GM12875 (cell line): ENCODE data around the gene ZNF124.
"Not testable (repeated sequence)": the region's sequence is repeated elsewhere in the genome, so short reads cannot be mapped to it uniquely, and the experiment has no call there.

Experiments used
- H3K4me3 ChIP-seq: one replicate; pipeline ENCODE4 v1.5.1; 2011; ENCODE audit warnings: low read depth, low read length, control low read depth
- TF ChIP-seq, protein P1 (sequence below): IDR thresholded peaks from 2 replicates; pipeline ENCODE4 v1.5.1; 2011; ENCODE audit warnings: low read depth, mild to moderate bottlenecking, control low read depth, inconsistent platforms, low read length, moderate library complexity, borderline replicate concordance; ENCODE audit not compliant: insufficient read depth

Gene ZNF124

GRCh38 chr1:247173431-247173830 lies 1.6 kb upstream of the ZNF124 start:
- TF ChIP-seq, protein P1, sequence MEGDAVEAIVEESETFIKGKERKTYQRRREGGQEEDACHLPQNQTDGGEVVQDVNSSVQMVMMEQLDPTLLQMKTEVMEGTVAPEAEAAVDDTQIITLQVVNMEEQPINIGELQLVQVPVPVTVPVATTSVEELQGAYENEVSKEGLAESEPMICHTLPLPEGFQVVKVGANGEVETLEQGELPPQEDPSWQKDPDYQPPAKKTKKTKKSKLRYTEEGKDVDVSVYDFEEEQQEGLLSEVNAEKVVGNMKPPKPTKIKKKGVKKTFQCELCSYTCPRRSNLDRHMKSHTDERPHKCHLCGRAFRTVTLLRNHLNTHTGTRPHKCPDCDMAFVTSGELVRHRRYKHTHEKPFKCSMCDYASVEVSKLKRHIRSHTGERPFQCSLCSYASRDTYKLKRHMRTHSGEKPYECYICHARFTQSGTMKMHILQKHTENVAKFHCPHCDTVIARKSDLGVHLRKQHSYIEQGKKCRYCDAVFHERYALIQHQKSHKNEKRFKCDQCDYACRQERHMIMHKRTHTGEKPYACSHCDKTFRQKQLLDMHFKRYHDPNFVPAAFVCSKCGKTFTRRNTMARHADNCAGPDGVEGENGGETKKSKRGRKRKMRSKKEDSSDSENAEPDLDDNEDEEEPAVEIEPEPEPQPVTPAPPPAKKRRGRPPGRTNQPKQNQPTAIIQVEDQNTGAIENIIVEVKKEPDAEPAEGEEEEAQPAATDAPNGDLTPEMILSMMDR: no peak
- no peak overlapping the region for H3K4me3 ChIP-seq

GRCh38 chr1:247172996-247173395 lies 1.2 kb upstream of the ZNF124 start:
- TF ChIP-seq, protein P1: no peak
- no peak overlapping the region for H3K4me3 ChIP-seq

- H3K4me3 ChIP-seq: not testable (repeated sequence)
These were observed 377 bp downstream of the ZNF124 start for GRCh38 chr1:247171443-247171842.

DNA sequence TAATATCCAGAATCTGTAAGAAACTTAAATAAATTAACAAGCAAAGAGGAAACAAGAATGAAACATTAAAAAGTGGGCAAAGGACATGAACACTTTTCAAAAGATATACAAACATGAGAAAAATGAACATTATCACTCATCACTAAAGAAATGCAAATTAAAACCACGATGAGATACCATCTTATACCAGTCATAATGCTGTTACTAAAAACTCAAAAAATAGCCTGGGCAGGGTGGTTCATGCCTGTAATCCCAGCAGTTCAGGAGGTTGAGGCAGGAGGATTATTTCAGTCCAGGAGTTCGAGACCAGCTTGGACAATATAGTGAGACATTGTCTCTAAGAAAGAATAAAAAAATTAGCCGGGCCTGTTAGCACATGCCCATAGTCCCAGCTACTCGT lies 6.1 kb downstream of the ZNF124 start:
- TF ChIP-seq, protein P1: no peak
- H3K4me3 ChIP-seq: no peak overlapping the region

GRCh38 chr1:247164694-247165093 lies 7.1 kb downstream of the ZNF124 start:
- H3K4me3 ChIP-seq: no peak overlapping the region

GRCh38 chr1:247156787-247157232 lies 15.0 kb downstream of the ZNF124 start:
- TF ChIP-seq, protein P1: no peak
- no peak overlapping the region for H3K4me3 ChIP-seq

More at GRCh38 chr1:247164694-247165093, 7.1 kb downstream of the ZNF124 start:
- TF ChIP-seq, protein P1: no peak

- TF ChIP-seq, protein P1: no peak
- no peak overlapping the region for H3K4me3 ChIP-seq
These were observed 24.0 kb downstream of the ZNF124 start for GRCh38 chr1:247147781-247148180.

DNA sequence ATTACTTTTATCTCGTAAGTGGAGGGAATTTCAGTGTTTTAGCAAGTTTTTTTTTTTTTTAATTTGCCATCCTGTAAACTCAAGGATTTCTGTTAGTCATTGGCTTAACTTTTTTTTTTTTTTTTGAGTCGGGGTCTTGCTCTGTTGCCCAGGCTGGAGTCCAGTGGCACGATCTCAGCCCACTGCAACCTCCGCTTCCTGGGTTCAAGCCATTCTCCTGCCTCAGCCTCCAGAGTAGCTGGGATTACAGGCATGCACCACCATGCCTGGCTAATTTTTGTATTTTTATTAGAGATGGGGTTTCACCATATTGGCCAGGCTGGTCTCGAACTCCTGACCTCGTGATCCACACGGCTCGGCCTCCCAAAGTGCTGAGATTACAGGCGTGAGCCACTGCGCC lies 24.7 kb downstream of the ZNF124 start:
- H3K4me3 ChIP-seq: not testable (repeated sequence)

DNA sequence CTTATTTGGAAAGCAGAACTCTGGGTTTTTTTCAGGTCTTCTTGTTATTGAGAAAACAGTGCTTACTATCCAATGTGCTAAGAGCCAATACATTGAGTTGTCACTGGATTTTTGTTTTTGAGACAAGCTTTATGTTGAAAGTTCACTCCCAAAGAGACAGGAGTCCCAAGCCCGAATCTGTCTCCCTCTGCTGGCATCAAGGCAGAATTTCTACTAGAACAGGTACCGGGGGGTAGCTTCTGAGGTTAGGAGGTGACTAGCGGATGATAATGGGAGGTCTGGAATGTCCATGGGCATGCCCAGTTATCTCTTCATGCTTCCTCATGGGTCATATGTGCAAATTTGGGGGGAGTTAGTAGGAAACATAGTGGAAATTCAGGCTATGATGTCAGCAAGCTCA lies 25.1 kb downstream of the ZNF124 start:
- TF ChIP-seq, protein P1: no peak

More for the DNA sequence above, 25.1 kb downstream of the ZNF124 start:
- H3K4me3 ChIP-seq: no peak overlapping the region
